EL (cell line): Measurements from ENCODE around the gene CLEC6A.
"Not testable (repeated sequence)": the region's sequence is repeated elsewhere in the genome, so short reads cannot be mapped to it uniquely, and the experiment has no call there.

Experiments used
- DNase-seq: peaks from one replicate; pipeline ENCODE4 v3.0.0-alpha.2; 2016

Gene CLEC6A

GRCh38 chr12:8455727-8456360 is at the start of gene CLEC6A:
TSS of gene CLEC6A (plus strand) at chr12:8455962. CDS start at chr12:8456112, 150 bp downstream.
- DNase-seq = no peak

GRCh38 chr12:8419576-8419975 is 36.2 kb upstream of the CLEC6A start:
- not testable (repeated sequence) for DNase-seq

- DNase-seq = no peak
These were observed 35.3 kb upstream of the CLEC6A start for GRCh38 chr12:8420506-8420905.

GRCh38 chr12:8444536-8445278 is 11.1 kb upstream of the CLEC6A start:
- not testable (repeated sequence) for DNase-seq

GRCh38 chr12:8445731-8446130 is 10.0 kb upstream of the CLEC6A start:
- no peak for DNase-seq

GRCh38 chr12:8446642-8447547 is 8.9 kb upstream of the CLEC6A start:
- no peak for DNase-seq

GRCh38 chr12:8449355-8449859 is 6.4 kb upstream of the CLEC6A start:
- DNase-seq = no peak

- DNase-seq = no peak
These were observed 3.7 kb upstream of the CLEC6A start for GRCh38 chr12:8452036-8452435.

GRCh38 chr12:8453021-8453513 is 2.7 kb upstream of the CLEC6A start:
- no peak for DNase-seq

GRCh38 chr12:8453796-8454195 is 2.0 kb upstream of the CLEC6A start:
- no peak for DNase-seq

- DNase-seq = no peak
These were observed 491 bp upstream of the CLEC6A start for GRCh38 chr12:8455271-8455670.

- DNase-seq = no peak
These were observed 5.7 kb downstream of the CLEC6A start for GRCh38 chr12:8461426-8461825.

GRCh38 chr12:8465301-8465996 is 9.7 kb downstream of the CLEC6A start:
- no peak for DNase-seq

GRCh38 chr12:8466241-8466640 is 10.5 kb downstream of the CLEC6A start:
- no peak for DNase-seq

- no peak for DNase-seq
These were observed 15.3 kb downstream of the CLEC6A start for GRCh38 chr12:8471090-8471489.

GRCh38 chr12:8475508-8476203 is 19.9 kb downstream of the CLEC6A start:
- DNase-seq = no peak

- DNase-seq = no peak
These were observed 26.9 kb downstream of the CLEC6A start for GRCh38 chr12:8482571-8483061.

- no peak for DNase-seq
These were observed 27.3 kb downstream of the CLEC6A start for GRCh38 chr12:8483079-8483478.

GRCh38 chr12:8491646-8492530 is 36.1 kb downstream of the CLEC6A start:
- no peak for DNase-seq

GRCh38 chr12:8493084-8493483 is 37.3 kb downstream of the CLEC6A start:
- no peak for DNase-seq

- DNase-seq = not testable (repeated sequence)
These were observed 39.9 kb downstream of the CLEC6A start for GRCh38 chr12:8495671-8496070.
